Measurements from ENCODE around the gene PTTG1. TPM values are rescaled to one million over a fixed set of nuclear protein-coding genes. Genes with fewer than 3 reads are reported as not detected.

PTTG1 gene
- total and polyA plus RNA-seq, 9 of the 15 experiments (the other 6 are each of a cell fraction or from before 2014, with no cell fraction given), result 193 to 1,088 (median 349) TPM

- Histone ChIP-seq H3K9ac (ENCODE audit: insufficient read depth in 1 of 2, low read depth in 2 of 2, low read length in 2 of 2) (no peak overlapping the region), H4K20me1 (replicated peaks; ENCODE audit: control insufficient read depth, insufficient read depth, low read length) (no peaks in the 10 kb centered on the region; the same call in 1 of the 2 replicates), H3K27me3 (ENCODE audit: control insufficient read depth in 2 of 2, insufficient read depth in 2 of 2, low read length in 2 of 2) (no peaks in the 10 kb centered on the region; a peak in 1 of 5 replicates), H3K9me1 (ENCODE audit: control insufficient read depth, insufficient read depth, low read length) (no peaks in the 10 kb centered on the region), H3K4me2 (ENCODE audit: insufficient read depth, low read length) (no peak overlapping the region), H3K9me3 (replicated peaks; ENCODE audit: control insufficient read depth, insufficient read depth, low read depth, low read length) (no peaks in the 10 kb centered on the region), H3K27ac (ENCODE audit: extremely low read depth, low read depth, low read length) (no peak overlapping the region), H3K4me1 (replicated peaks in 1 of 2; ENCODE audit: control insufficient read depth in 2 of 2, insufficient read depth in 2 of 2, low read length in 2 of 2) (no peaks in the 10 kb centered on the region), H2AFZ (ENCODE audit: low read depth, low read length) (no peak overlapping the region), H3K36me3 (ENCODE audit: control insufficient read depth, insufficient read depth, low read length) (no peaks in the 10 kb centered on the region), H3K79me2 (ENCODE audit: control insufficient read depth, insufficient read depth, low read length) (no peaks in the 10 kb centered on the region), H3K4me3 (no peak overlapping the region)
- POLR2A ChIA-PET, result no interaction called here
- ATAC-seq (no peak), DNase-seq (ENCODE audit: extremely low read depth in 1 of 4, low spot score in 3 of 4) (no peak), FAIRE-seq (no peak)
- TF ChIP-seq ZNF395 (CRISPR knock-in tag; IDR thresholded peaks at IDR 0.05), result no peak
- BruUV-seq (replicated peaks), result no TSS peak
- CTCF ChIA-PET (ENCODE audit: low intra/inter-chr PET ratio), result no interaction called here
- intact Hi-C loops (cut with micrococcal nuclease) (no loop called here), in situ Hi-C loops (cut with MboI) (no loop called here)
- WGBS (ENCODE audit: insufficient coverage, low coverage, missing lambda C conversion rate), result 0% methylated on average over 1 of the region's 1 CpG
These were observed 22.8 kb downstream of the PTTG1 start for GRCh38 chr5:160444407-160444806.

DNA sequence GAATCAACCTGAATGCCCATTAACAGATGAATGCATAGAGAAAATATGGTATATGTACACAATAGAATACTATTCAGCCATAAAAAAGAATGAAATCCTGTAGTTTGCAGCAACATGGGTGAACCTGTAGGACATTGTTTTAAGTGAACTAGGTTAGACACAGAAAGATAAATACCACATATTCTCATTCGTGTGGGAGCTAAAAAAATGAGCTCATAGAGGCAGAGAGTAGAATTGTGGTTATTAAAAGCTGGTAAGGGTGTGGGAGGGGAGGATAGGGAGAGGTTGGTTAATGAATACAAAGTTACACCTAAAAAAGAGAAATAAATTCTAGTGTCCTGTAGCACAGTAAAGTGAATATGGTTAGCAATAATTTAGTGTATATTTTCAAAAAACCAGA is 23.5 kb downstream of the PTTG1 start:
- no peaks in the 10 kb centered on the region for H3K79me2 ChIP-seq (ENCODE audit: control insufficient read depth, insufficient read depth, low read length)
- H2AFZ ChIP-seq (ENCODE audit: low read depth, low read length), result no peak overlapping the region
- no peak overlapping the region for H3K4me3 ChIP-seq
- 0% methylated on average over 1 of the region's 1 CpG for WGBS (ENCODE audit: insufficient coverage, low coverage, missing lambda C conversion rate)
- intact Hi-C loops (cut with micrococcal nuclease) (no loop called here), in situ Hi-C loops (cut with MboI) (no loop called here)
- H3K36me3 ChIP-seq (ENCODE audit: control insufficient read depth, insufficient read depth, low read length), result no peaks in the 10 kb centered on the region
- no peak overlapping the region for H3K9ac ChIP-seq (ENCODE audit: insufficient read depth in 1 of 2, low read depth in 2 of 2, low read length in 2 of 2)
- BruUV-seq (replicated peaks), result no TSS peak
- no peaks in the 10 kb centered on the region; the same call in 1 of the 2 replicates for H4K20me1 ChIP-seq (replicated peaks; ENCODE audit: control insufficient read depth, insufficient read depth, low read length)
- ATAC-seq (no peak), DNase-seq (ENCODE audit: extremely low read depth in 1 of 4, low spot score in 3 of 4) (no peak), FAIRE-seq (no peak)
- no peak overlapping the region for H3K27ac ChIP-seq (ENCODE audit: extremely low read depth, low read depth, low read length)
- H3K4me1 ChIP-seq (replicated peaks in 1 of 2; ENCODE audit: control insufficient read depth in 2 of 2, insufficient read depth in 2 of 2, low read length in 2 of 2), result no peaks in the 10 kb centered on the region
- no peaks in the 10 kb centered on the region; a peak in 1 of 5 replicates for H3K27me3 ChIP-seq (ENCODE audit: control insufficient read depth in 2 of 2, insufficient read depth in 2 of 2, low read length in 2 of 2)
- no peaks in the 10 kb centered on the region for H3K9me1 ChIP-seq (ENCODE audit: control insufficient read depth, insufficient read depth, low read length)
- H3K4me2 ChIP-seq (ENCODE audit: insufficient read depth, low read length), result no peak overlapping the region
- ChIA-PET POLR2A (no interaction called here), CTCF (ENCODE audit: low intra/inter-chr PET ratio) (no interaction called here)
- H3K9me3 ChIP-seq (replicated peaks; ENCODE audit: control insufficient read depth, insufficient read depth, low read depth, low read length), result no peaks in the 10 kb centered on the region
- no peak for TF ChIP-seq DIDO1 (tag; IDR thresholded peaks at IDR 0.05; ENCODE audit: low read depth)
- no peak for TF ChIP-seq BCOR (IDR thresholded peaks at IDR 0.05)
- no peak for TF ChIP-seq HDAC1 (IDR thresholded peaks at IDR 0.05)
- no peak for TF ChIP-seq MBD2 (IDR thresholded peaks at IDR 0.05; ENCODE audit: borderline replicate concordance, low read depth)
- no peak for TF ChIP-seq ZNF518B (CRISPR knock-in tag; IDR thresholded peaks at IDR 0.05)
- no peak for TF ChIP-seq GATA2 (CRISPR knock-in tag; IDR thresholded peaks at IDR 0.05)
- no peak for TF ChIP-seq ERF (CRISPR knock-in tag; IDR thresholded peaks at IDR 0.05)
- no peak for TF ChIP-seq TCF7L2 (IDR thresholded peaks at IDR 0.05; ENCODE audit: low read depth, low read length)
- TF ChIP-seq SREBF2 (CRISPR knock-in tag; IDR thresholded peaks at IDR 0.05), result no peak
- no peak for TF ChIP-seq ARID2 (IDR thresholded peaks at IDR 0.05)
- TF ChIP-seq BRD4 (IDR thresholded peaks at IDR 0.05), result no peak
- TF ChIP-seq WHSC1 (IDR thresholded peaks at IDR 0.05; ENCODE audit: low read length), result no peak
- no peak for TF ChIP-seq FUS (optimal IDR thresholded peaks at IDR 0.05; ENCODE audit: low read depth, low read length)

All from K562 (cell line).